OCI-M2 (cell line): ENCODE data around the gene IZUMO4.
A peak's percentile ranks its signal among the peaks of the same experiment; 100 is the strongest.

Experiments
- DNase-seq: peaks from one replicate; lab custom pipeline; 2025; ENCODE audit not compliant: unreplicated experiment; lab: John Stamatoyannopoulos, UW

IZUMO4 gene

DNA sequence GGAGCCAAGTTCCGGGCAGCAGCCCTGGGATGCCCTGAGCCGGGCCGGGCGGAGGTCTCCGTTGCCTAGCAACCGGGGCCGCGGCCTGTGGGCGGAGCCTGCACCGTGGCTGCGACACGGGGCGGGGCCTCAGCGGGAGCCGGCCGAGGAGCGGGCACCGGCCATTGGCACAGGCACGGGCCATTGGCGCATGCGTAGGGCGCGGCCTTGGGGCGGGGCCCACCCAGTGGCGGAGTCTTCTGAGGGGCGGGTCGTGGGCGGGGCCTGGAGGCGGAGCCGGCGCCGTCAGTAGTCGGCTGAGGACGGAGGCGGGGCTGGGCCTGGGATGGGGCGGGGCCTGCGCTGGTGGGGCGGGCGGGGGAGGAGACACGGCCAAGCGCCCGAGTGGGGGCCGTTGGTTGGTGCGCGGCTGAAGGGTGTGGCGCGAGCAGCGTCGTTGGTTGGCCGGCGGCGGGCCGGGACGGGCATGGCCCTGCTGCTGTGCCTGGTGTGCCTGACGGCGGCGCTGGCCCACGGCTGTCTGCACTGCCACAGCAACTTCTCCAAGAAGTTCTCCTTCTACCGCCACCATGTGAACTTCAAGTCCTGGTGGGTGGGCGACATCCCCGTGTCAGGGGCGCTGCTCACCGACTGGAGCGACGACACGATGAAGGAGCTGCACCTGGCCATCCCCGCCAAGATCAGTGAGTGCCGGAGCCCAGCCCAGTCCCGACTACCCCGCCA lies at the start of gene IZUMO4:
Gene IZUMO4 (plus strand): TSS at position 436 of the 723 bp plus-strand sequence. CDS start 31 bp downstream, at position 467.
- DNase-seq, result peak; percentile 91

DNA sequence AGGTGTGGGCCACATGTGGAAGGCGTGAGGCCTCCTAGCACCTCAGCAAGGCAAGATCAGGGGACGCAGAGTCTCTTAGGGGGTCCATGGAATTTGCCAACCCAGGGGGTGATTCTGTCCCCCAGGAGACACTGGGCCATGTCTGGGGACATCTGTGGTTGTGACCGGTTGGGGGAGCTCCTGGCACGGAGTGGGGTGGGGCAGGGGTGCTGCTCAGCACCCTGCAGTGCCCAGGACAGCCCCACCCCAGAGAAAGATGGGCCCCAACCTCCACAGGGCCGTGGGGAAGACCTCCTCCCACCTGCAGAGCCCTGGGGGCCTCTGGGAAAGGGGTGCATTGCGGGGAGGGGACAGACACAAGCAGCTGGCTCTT lies 49.7 kb upstream of the IZUMO4 start:
- DNase-seq, result no peak

DNA sequence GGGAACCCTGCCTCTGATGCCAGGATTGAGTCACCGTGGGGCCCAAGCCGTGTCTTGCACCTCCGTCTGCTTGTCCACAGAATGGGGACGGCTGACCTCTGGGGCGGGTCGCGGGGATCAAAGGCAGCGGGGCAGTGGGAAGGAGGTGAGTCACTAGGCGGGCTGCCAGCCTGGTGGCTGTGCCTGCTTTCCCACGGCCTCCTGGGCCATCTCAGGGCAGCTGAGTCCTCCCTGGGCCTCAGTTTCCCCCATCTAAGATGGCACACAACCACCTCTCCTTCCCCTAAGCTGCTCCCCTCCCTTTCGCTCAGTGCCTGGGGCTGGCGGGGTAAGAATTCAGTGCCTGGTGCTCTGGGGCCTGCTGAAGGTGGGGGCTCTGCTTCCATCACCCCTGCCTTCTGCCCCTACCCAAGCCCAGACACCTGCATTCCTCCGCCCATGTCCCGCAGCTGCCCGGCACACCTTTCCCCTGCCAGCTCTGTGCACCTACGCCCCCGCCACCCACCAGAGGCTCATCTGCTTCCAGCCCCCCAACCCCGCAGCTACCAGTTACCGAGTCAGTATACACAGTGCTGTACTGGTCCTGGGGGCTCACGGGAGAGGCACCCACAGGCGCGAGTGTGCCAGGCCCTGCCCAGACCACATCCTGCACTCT lies 49.1 kb upstream of the IZUMO4 start:
- no peak for DNase-seq

DNA sequence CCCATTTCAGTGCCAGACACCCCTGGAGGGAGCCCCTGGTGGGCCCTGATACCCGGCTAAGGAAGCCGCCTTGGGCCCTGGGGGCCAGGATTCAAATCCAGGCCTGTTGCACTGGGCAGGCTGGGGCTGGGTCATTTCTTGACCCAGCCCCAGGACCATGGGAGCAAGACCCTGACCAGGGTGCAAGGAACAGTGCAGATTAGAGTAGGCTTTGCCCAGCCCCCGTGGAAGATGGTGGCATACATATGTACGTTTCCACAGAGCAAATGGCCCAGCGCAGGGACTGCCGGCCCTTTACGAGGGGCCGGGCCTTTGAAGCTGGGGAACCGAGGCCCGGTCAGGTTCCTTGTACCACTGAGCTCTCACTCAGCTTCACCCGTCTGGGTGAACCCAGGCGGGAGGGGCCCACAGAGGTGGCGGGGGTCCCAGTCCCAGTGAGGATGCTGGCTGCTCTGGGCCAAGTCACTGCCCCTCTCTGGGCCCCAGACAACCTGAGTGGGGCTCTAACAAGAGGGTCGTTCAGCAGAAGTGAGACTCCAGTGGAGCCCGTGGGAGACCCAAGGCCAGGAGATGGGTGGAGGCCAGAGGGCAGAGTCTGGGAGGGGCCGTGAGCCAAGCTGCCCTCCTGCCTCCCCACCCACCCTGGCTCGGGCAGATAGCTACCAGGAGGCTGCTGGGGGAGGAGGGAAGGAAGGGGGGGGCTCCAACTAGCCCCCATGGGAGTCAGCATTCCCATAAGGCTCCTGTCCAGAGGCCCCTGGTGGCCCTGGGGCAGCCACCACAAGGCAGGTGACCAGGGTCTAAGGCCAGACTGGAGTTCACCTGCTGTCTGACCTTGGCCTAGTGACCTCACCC lies 48.4 kb upstream of the IZUMO4 start:
- DNase-seq, result no peak

- DNase-seq, result no peak
These were observed 47.6 kb upstream of the IZUMO4 start for GRCh38 chr19:2048959-2049740.

- DNase-seq, result peak; percentile 21
These were observed 46.9 kb upstream of the IZUMO4 start for GRCh38 chr19:2049741-2050348.

DNA sequence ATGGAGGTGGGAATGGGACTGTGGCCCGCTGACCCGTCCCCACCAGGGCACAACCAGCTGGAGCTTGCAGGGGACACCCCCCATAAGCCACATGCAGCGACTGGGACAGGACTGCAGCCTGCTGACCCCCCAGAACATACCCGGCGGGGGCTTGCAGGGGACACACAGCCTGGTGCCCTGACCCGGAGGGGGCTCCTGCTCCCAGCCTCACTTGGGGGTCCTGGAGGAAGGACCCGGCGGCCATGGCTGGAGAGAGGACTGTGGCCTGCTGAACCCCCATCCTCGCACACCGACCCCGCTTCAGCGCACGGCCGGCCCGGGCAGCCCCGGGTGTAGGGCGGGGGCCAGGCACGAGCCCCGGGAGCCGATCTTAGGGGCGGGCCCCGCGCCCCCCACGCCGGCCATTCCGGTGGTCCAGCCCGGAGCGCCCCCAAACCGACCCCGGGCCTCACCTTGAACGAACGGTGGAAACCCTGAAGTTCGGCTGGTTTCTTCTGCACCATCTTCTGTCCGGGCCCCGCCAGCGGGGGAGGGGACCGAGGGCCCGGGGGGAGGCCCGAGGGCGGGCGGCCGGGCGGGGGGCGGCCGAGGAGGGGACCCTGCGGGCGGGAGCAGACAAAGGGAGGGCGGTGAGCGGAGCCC lies 46.2 kb upstream of the IZUMO4 start:
- no peak for DNase-seq

- peak; percentile 8 for DNase-seq
These were observed 45.5 kb upstream of the IZUMO4 start, which contains the start of gene MKNK2 for GRCh38 chr19:2050991-2051772. Gene MKNK2, minus strand, starts transcription at chr19:2051244. Its CDS starts 393 bp downstream, at chr19:2050851.

DNA sequence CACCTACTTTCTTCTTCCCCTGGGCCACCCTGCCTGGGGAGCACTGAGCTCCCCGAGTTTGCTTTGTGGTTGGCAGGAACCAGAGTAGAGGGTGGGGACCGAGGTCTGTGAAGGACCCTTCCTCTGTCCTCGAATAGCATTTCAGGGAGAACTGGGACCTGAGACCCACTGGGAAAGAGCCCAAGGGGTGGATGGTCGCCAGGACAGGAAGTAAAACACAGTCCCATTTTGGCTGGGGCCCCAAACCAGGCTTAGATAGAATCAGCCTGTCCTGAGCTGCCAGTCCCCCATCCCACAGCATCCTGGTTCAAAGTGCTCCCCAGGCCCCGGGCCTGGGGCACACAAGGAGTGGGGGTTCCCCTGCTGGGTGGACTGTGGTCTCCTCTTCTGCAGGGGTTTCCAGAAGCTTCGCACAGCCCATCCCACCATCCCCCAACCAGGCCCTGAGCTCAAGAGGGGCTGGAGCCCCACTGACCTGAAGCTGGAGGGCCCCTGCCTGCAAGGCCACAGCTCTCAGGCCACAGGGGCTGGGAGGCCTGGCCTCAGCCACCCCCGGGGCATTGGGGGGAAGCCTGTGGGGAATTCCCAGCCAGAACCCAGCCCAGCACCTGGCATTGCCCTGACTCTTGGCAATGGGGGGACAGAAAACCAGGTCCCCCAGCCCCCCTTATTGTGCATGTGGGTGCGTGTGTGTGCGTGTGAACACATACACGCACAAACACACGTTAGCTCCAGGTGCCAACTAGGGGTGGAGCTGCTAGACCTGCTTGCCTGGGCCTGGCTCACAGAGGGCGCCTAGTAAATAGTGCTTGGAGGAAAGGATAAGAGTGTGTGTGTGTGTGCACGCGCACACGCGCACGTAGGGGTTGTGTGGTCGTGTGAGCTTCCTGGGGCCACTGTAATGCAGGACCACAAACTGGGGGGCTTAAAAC lies 44.7 kb upstream of the IZUMO4 start:
- DNase-seq, result no peak

DNA sequence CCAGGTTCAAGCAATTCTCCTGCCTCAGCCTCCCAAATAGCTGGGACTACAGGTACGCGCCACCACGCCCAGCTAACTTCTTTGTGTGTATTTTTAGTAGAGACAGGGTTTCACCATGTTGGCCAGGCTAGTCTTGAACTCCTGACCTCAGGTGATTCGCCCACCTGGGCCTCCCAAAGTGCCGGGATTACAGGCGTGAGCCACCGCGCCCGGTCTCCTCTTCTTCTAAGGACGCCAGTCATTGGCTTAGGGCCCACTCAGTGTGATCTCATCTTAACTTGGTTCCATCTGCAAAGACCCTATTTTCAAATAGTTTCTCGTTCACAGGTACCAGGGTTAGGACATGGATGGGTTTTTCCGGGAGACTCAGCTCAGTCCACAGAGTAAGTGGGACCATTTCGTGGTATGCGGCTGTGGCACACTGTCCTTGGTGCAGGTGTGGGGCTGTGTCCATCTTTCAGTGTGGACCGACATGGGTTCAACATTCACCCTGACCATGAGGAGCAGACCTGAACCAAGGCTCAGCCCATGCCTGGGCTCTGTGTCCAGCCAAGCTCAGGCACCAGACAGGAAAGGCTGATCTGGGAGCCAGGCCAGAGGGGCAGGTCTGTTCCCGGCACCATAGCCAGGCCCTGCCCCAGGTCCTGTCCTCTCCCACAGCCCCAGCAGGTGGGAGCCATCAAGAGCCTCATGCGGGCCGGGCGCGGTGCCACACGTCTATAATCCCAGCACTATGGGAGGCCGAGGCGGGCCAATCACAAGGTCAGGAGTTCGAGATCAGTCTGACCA lies 42.9 kb upstream of the IZUMO4 start:
- no peak for DNase-seq

- no peak for DNase-seq
These were observed 42.0 kb upstream of the IZUMO4 start for GRCh38 chr19:2054763-2055162.

- DNase-seq, result peak; percentile 13
These were observed 40.5 kb upstream of the IZUMO4 start for GRCh38 chr19:2055931-2056836.

GRCh38 chr19:2056837-2057192 lies 39.9 kb upstream of the IZUMO4 start:
- DNase-seq, result no peak

DNA sequence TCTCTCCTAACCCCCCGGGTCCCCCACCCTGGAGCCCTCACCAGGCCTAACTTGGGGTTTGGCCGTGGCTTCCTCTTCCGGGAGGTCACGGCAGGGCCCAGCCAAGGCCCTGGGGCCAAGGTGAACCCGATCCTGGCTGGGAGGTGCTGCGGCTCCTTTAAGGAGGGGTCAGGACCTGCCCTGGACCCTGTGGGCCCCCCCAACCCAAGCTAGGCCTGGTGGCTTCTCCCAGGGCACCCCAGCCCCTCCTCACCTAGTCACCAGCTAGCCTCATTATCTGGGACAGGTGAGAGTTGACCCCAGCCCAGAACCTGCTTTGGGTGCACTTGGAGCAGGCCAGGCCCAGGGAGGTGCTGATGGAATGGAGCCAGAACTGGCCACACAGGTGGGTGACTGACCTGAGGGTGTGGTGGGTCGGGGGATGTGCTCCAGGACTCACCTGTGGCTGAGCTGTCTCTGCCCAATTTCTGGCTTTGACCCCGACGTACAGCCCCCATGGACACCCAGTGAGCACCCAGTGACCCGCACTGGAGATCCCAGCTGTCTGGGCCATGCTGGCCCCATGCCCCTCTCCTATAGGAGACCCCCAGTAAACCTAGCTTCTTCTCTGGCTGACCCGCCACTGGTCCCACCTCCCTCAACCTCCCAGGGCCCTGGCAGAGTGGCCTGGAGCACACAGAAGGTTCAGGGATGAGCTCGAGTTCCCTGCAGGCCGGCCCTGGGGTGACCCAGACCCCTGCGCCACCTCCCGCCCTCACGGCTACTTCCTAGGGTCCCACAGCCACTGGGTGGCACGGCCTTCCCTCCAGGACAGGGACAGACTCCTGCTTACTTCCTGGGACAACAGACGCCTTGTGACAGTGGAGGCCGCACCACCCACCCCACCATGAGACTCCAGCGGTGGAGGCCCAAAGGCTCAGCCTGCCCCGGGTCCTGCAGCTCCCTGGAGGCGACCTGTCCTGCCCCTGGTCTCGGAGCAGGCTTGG lies 38.9 kb upstream of the IZUMO4 start:
- no peak for DNase-seq
